NCI-H446 (cell line): Measurements from ENCODE around the gene ERBB4.
A peak's percentile ranks its signal among the peaks of the same experiment; 100 is the strongest.

Experiments
- DNase-seq, 2 experiments: peaks; one replicate each; lab custom pipeline; 2025; lab: John Stamatoyannopoulos, UW

ERBB4 gene

GRCh38 chr2:211468877-211469663, 1069.5 kb downstream of the ERBB4 start:
- no peak for DNase-seq

GRCh38 chr2:211468217-211468616, 1070.4 kb downstream of the ERBB4 start:
- no peak for DNase-seq

- no peak for DNase-seq
Measured at GRCh38 chr2:211463397-211463796, 1075.2 kb downstream of the ERBB4 start.

- no peak for DNase-seq
Measured at GRCh38 chr2:211458974-211459373, 1079.6 kb downstream of the ERBB4 start.

GRCh38 chr2:211457325-211457724, 1081.3 kb downstream of the ERBB4 start:
- DNase-seq, result no peak

- peak; percentile 57 to 74 for DNase-seq
Measured at GRCh38 chr2:211455216-211455841, 1083.3 kb downstream of the ERBB4 start.

GRCh38 chr2:211454679-211455078, 1083.9 kb downstream of the ERBB4 start:
- peak; percentile 44 to 68 for DNase-seq

GRCh38 chr2:211453311-211453887, 1085.2 kb downstream of the ERBB4 start:
- DNase-seq, result no peak

GRCh38 chr2:211451642-211452041, 1087.0 kb downstream of the ERBB4 start:
- DNase-seq, result no peak

GRCh38 chr2:211449819-211450218, 1088.8 kb downstream of the ERBB4 start:
- no peak for DNase-seq

- DNase-seq, result no peak
Measured at GRCh38 chr2:211447548-211447947, 1091.1 kb downstream of the ERBB4 start.

GRCh38 chr2:211440107-211440506, 1098.5 kb downstream of the ERBB4 start:
- no peak for DNase-seq

- peak in 1 of 2 experiments; percentile 32 for DNase-seq
Measured at GRCh38 chr2:211439011-211439410, 1099.6 kb downstream of the ERBB4 start.

- DNase-seq, result no peak
Measured at GRCh38 chr2:211437396-211437795, 1101.2 kb downstream of the ERBB4 start.

GRCh38 chr2:211436182-211436581, 1102.4 kb downstream of the ERBB4 start:
- no peak for DNase-seq

GRCh38 chr2:211435331-211435730, 1103.3 kb downstream of the ERBB4 start:
- no peak for DNase-seq

GRCh38 chr2:211434773-211435172, 1103.8 kb downstream of the ERBB4 start:
- DNase-seq, result no peak

GRCh38 chr2:211429256-211429920, 1109.2 kb downstream of the ERBB4 start:
- DNase-seq, result no peak

GRCh38 chr2:211426240-211426639, 1112.4 kb downstream of the ERBB4 start:
- DNase-seq, result no peak

- no peak for DNase-seq
Measured at GRCh38 chr2:211423018-211423417, 1115.6 kb downstream of the ERBB4 start.

- DNase-seq, result no peak
Measured at GRCh38 chr2:211417544-211417943, 1121.1 kb downstream of the ERBB4 start.

- no peak for DNase-seq
Measured at GRCh38 chr2:211416373-211416772, 1122.2 kb downstream of the ERBB4 start.

- no peak for DNase-seq
Measured at GRCh38 chr2:211413746-211414145, 1124.9 kb downstream of the ERBB4 start.
